UCSD-AML1 (cell line): Measurements from ENCODE around the gene AQP6.
"Not testable (repeated sequence)": the region's sequence is repeated elsewhere in the genome, so short reads cannot be mapped to it uniquely, and the experiment has no call there.

Experiments
- DNase-seq: peaks from one replicate; lab custom pipeline; 2025; ENCODE audit not compliant: unreplicated experiment; lab: John Stamatoyannopoulos, UW

The AQP6 gene

DNA sequence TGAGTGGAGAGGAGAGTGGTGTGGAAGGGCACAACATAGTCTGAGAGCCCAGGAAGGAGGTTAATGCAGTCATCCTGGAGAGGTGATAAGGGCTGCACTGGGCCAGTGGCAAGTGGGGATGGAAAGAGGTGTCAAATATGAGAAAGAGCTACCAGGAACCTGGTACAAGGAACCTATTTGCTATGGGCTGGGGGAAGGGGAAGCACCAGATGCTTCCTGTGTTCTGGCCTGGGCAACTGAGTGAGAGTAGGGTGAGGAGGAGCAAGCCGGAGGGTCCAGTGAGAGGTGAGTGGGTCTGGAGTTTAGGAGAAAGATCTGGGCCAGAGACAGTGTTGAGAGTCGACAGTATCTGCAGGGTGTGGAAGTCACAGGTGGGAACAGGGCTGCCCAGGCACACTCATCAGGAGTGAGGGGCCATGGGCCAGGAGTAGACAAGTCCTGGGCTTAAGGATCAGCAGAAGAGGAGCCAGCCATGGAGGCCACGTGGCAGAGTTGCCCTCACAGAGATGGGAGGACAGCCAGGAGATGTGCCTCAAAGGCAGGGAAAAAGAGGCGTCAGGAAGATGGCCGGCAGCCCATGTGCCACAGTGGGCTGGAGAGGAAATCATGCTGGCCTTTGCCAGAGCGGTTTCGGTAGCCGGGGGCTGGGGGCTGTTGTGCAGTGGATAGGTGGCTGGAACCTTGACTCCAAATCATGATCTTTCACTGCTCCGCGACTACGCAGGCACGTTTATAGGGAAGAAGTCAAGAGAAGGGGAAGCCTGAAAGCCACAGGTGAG lies 2.9 kb upstream of the AQP6 start:
- no peak for DNase-seq

DNA sequence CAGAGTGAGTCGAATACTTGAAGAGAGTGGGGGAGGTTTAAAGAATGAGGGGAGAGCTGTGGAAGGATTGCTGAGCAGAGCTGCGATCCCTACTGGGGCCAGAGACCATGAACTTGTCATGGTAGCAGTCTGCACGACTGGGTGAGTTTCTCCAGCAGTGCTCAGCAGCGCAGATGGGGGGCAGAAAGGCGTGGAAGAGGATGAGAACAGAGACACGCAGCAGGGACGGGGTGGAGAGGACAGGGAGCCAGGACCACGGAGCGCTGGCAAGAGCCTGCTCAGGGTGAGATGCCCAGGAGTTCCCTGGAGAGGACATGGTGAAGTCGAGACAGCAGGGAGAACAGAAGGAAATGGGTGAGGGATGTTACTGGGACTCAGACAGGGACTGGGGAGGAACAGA lies 2.1 kb upstream of the AQP6 start:
- DNase-seq: no peak

GRCh38 chr12:49971141-49971540 lies 1.6 kb upstream of the AQP6 start:
- DNase-seq: no peak

GRCh38 chr12:49972129-49972528 lies 618 bp upstream of the AQP6 start:
- DNase-seq: no peak

DNA sequence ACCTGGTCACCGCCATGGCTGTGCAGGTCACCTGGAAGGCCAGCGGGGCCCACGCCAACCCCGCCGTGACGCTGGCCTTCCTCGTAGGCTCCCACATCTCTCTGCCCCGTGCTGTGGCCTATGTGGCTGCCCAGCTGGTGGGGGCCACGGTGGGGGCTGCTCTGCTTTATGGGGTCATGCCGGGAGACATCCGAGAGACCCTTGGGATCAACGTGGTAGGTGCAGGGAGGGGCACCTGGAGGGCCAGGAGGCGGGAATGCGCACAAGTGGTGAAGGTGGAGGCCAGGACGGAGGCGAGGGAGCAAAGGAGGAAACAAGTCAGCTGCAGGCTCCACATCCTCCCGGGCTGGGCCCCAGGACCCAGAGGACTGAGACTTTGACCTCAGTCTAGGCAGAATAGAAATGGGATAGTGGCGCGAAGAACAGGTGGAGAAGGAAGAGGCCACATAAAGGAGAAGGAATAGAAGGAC lies 649 bp downstream of the AQP6 start:
- DNase-seq: no peak

DNA sequence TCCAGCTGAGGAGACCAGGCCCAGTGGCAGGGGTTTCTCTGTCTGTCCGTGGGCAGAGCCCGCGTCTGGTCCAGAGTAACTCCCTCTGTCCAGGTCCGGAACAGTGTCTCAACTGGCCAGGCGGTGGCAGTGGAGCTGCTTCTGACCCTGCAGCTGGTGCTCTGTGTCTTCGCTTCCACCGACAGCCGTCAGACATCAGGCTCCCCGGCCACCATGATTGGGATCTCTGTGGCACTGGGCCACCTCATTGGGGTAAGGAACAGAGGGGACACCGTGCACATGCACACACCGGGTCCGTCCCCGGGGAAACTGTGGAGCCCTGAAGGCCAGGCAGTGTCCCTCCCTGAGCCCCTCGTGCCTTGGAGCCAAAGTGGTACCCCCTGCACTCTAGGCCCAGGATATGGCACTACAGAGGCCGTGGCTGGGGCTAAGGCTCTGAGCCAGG lies 1.5 kb downstream of the AQP6 start:
- peak; percentile 33 for DNase-seq

- no peak for DNase-seq
These were observed 2.0 kb downstream of the AQP6 start for GRCh38 chr12:49974677-49975317.

DNA sequence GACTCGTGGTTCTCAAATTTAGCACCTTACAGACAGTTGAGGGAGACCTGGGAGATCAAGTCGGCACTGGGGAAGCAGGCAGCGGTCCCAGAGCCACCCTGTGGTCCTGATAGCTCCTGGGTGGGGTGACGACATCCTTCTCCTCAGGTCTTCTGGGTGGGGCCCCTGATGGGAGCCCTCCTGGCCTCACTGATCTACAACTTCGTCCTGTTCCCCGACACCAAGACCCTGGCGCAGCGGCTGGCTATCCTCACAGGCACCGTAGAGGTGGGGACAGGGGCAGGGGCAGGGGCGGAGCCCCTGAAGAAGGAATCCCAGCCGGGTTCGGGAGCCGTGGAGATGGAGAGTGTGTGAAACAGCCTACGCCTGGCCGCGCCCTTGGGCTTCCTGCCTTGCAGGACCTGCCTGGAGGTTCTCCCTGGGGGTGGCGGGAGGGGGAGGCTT lies 2.6 kb downstream of the AQP6 start:
- DNase-seq: no peak

GRCh38 chr12:49976557-49976956 lies 3.8 kb downstream of the AQP6 start:
- DNase-seq: no peak

- no peak for DNase-seq
These were observed 5.4 kb downstream of the AQP6 start for GRCh38 chr12:49978125-49978524.

DNA sequence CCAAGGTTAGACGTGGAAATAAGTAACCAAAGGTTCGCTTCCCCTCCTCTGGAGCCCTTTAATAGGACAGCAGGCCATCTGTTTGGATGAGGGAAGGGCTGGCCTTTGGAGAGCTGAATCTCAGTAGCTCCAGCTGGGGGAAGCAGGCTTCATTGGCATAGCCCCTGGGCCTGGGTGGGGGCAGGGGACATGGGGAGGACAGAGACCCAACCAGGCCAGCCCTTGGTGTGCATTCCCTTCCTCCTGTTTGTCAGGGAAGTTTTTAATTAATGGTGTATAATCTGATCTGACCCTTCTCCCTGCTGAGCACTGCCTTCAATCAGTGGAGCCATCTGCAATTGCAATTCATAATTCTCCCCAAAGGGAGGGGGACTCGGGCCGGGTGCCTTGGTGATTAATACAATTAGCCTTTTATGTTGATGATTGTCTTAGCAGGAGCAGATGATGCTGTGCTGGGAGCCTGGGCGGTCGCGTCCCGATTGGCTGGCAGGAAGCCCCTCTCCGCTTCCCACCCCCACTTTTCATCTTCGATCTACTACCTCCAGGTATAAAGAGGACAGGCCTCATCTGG lies 6.4 kb downstream of the AQP6 start:
- no peak for DNase-seq

GRCh38 chr12:49979791-49980190 lies 7.0 kb downstream of the AQP6 start:
- DNase-seq: no peak

- no peak for DNase-seq
These were observed 8.0 kb downstream of the AQP6 start for GRCh38 chr12:49980501-49981349.

- no peak for DNase-seq
These were observed 9.7 kb downstream of the AQP6 start for GRCh38 chr12:49982246-49983087.

DNA sequence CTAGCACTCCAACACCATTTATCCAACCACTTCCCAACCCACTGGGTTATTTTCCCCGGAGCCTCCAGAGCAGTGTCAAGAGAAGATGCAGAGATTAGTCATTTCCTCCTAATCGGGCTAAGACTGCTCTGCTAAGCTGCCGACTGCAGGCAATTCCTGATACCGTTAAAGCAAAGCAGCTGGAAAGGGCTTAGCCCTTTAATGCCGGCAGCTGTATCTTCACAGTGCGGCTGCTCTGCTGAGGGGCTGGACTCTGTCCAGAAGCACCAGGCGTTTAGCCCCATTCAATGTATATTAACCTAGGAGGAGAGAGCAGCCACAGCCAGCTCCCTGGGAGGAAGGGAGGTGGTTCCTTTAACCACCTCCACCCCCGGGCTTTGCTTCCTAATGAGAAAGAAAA lies 11.1 kb downstream of the AQP6 start:
- DNase-seq: no peak

DNA sequence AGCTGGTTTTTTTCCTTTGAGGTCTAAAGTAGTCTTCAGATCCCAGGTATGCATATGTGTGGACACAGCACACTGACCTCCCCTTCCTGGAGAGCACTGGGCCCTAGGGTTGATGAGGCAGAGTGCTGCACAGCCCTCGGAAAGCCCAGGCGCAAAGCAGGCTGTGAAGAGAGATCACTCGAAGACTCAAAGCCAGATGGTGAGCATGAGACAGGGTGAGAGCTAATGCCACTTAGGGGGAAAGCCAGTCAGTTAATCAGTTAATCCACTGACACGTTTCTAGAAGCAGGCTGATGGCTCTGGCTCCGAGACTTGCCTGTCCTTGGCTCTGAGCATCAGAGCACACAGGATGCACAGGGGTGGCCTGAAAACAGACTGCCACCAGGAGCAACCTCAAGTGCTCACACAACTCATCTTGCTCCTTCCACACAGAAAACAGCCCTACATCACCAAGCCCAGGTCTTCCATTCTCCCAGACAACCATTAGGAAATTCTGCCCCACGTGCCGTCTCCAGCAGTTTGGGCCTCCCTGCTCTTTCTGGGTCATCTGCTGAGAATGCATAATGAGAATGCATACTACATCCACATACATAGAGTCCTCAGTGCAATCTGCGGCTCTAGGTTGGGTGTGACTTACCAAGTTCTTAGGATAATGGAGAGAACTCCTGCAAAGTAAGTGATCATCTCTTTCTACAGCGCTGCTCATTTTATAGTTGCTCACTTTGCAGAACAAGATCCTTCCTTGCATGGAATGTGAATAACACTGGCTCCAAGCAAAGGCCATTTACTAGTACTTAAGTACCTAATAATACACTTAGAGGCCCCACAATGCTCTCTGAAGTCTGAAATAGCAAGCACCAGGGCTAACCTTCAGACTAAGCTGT lies 12.0 kb downstream of the AQP6 start:
- no peak for DNase-seq

GRCh38 chr12:49985981-49986380 lies 13.2 kb downstream of the AQP6 start:
- DNase-seq: no peak

- not testable (repeated sequence) for DNase-seq
These were observed 13.7 kb downstream of the AQP6 start for GRCh38 chr12:49986476-49986875.

GRCh38 chr12:49987625-49988303 lies 15.0 kb downstream of the AQP6 start:
- no peak for DNase-seq
